Suprapubic skin (tissue), 3 donors: Measurements from ENCODE around the gene XXYLT1.

Experiments
- CTCF ChIP-seq, 2 donors: fragments of 200-600 bp in 1 of 2; fragments of 450-650 bp in 1 of 2; sonication (generic) in 1 of 2; IDR thresholded peaks; one replicate each; pipeline ENCODE4 v1.5.1; 2016 to 2019; ENCODE audit warnings: antibody characterized with exemption in 2 of 2, mild to moderate bottlenecking in 1 of 2, moderate library complexity in 1 of 2
- POLR2A ChIP-seq, 2 donors: fragments of 450-650 bp; IDR thresholded peaks; one replicate each; pipeline ENCODE4 v1.6.1; 2017; ENCODE audit warnings: antibody characterized with exemption in 2 of 2, mild to moderate bottlenecking in 2 of 2, moderate library complexity in 2 of 2

DNA sequence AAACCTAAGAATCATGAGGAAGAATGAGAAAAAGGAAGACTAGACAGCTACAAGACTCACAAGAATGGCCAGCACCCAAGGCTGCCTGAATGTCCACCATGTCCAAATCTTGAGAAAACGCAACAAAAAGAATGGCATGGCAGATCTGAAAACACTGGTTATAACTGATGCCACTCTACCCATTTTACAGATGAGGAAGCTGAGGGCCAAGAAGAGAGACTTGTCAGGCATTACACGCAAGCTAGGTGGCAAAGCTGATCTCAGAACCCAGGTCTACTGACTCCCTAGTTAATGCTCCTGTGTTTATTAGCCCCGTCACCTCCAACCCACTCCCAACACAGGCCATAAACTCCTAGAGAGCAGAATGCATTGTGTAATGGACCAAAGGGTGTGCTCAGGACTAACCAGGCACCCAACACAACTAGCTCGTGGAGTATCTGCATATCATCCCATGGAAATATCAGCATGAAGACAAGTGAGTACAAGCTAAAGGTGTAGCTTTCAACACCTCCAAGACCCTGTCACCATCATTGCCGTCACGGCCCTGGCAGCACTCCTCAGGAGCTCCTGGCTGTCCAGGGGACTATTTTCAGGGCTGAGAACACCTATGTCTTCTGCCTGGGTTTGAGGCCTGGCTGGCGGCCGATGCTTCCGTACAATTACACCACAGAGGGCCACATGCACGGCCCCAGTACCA lies 111.7 kb downstream of the XXYLT1 start:
- TF ChIP-seq CTCF (IDR thresholded peaks at IDR 0.05) (no peak), POLR2A (IDR thresholded peaks at IDR 0.05) (no peak)
